Aorta (tissue), 5 donors: Measurements from ENCODE around the gene AHDC1. TPM values are rescaled to one million over a fixed set of nuclear protein-coding genes. Genes with fewer than 3 reads are reported as not detected.

Experiments
- ATAC-seq: fragments of 200-7000 bp; cut with Tn5 transposase; one replicate; pipeline ENCODE4 v1.9.1; 2022; ENCODE audit warnings: moderate library complexity; ENCODE audit not compliant: low FRiP score
- DNase-seq, 2 donors: peaks; one replicate each; pipeline ENCODE4 v3.0.0-alpha.2; 2020
- H3K27ac ChIP-seq, 2 donors: one replicate each; pipeline ENCODE4 v1.5.1; 2013; ENCODE audit warnings: low read length in 2 of 2, mild to moderate bottlenecking in 2 of 2, moderate library complexity in 2 of 2, control low read depth in 1 of 2, inconsistent platforms in 1 of 2, low read depth in 1 of 2
- H3K27me3 ChIP-seq, 2 donors: one replicate each; pipeline ENCODE4 v1.6.1; 2013; ENCODE audit warnings: control low read depth in 1 of 2, low read length in 1 of 2, mild to moderate bottlenecking in 1 of 2, moderate library complexity in 1 of 2; ENCODE audit not compliant: insufficient read depth in 2 of 2, control insufficient read depth in 1 of 2
- H3K36me3 ChIP-seq, 2 donors: one replicate each; pipeline ENCODE4 v1.6.1; 2013; ENCODE audit warnings: control low read depth in 1 of 2, low read length in 1 of 2, mild to moderate bottlenecking in 1 of 2; ENCODE audit not compliant: insufficient read depth in 2 of 2, control insufficient read depth in 1 of 2
- H3K4me1 ChIP-seq, 2 donors: one replicate each; pipeline ENCODE4 v1.6.1; 2013; ENCODE audit warnings: low read length in 2 of 2, control low read depth in 1 of 2, mild to moderate bottlenecking in 1 of 2, moderate library complexity in 1 of 2; ENCODE audit not compliant: insufficient read depth in 2 of 2, control insufficient read depth in 1 of 2
- H3K4me3 ChIP-seq, 2 donors: one replicate each; pipeline ENCODE4 v1.5.1; 2013; ENCODE audit warnings: low read length in 2 of 2, control low read depth in 1 of 2, mild to moderate bottlenecking in 1 of 2
- H3K9me3 ChIP-seq: one replicate; pipeline ENCODE4 v1.6.1; 2013; ENCODE audit warnings: mild to moderate bottlenecking, low read length; ENCODE audit not compliant: control insufficient read depth
- WGBS, 2 donors: extraction: QIAGEN DNeasy Blood & Tissue Kit; methylation state at CpG; one replicate each; pipeline ENCODE4 v1.1.7; 2013; 5-methylcytosine and 5-hydroxymethylcytosine counted together
- intact Hi-C, 2 donors: fragments of 100-400 bp; cut with DNase I; formaldehyde crosslinking; loops; one replicate each; pipeline versions ENCODE4 v1.14.2 to v1.15.0; 2022
- long read RNA-seq, 2 donors: library from polyadenylated mRNA; unstranded; transcript quantifications; one replicate each; pipeline ENCODE4 v2.0.0, GENCODE V29; 2020 to 2021
- polyA plus RNA-seq, 2 donors: library from polyadenylated mRNA; stranded (reverse); fragments of 200-250 nt; gene quantifications; one replicate each; pipeline ENCODE4 v1.2.3, GENCODE V29; 2013
- total RNA-seq, 2 donors: library from RNA; stranded (reverse); fragmentation: NEBNext Ultra II Directional; extraction: Animal tissue kit (Norgen Biotek cat#: 25700); gene quantifications; one replicate each; pipeline ENCODE4 v1.2.1, GENCODE V29; 2021
- donor health status: healthy with polysubstance abuse.
- donor health status: Bipolar disorder and iron deficiency.
- donor health status: DM: no; HTN: no; CAD: no.
- donor health status: DM: no; HTN: no; CAD: no.
- donor health status: DM: yes; HTN: yes; CAD: no.

AHDC1 gene
- total RNA-seq (10 to 100 TPM; 63.5 to 89.1 TPM), polyA plus RNA-seq (10 to 100 TPM in 1 of 2 donors, 1 to 10 TPM in 1; 7.8 to 23.9 TPM)
- long read RNA-seq, donor 1, partial matches to known transcripts = 12 of 19 reads
- long read RNA-seq, donor 1, other reads (novel, unspliced or antisense) = 7 of 19 reads
- long read RNA-seq, donor 2, partial matches to known transcripts = 20 of 39 reads
- long read RNA-seq, donor 2, other reads (novel, unspliced or antisense) = 19 of 39 reads

- intact Hi-C loops = loop anchor here (2.0 to 10.0 kb wide), 6 partner anchors 35 to 207 kb away; partner anchors contain the start of gene WASF2 (in 2 of the 2)
- 1% methylated on average over 58 to 74 of the region's 74 CpGs for WGBS, 2 donors
- Histone ChIP-seq H3K9me3 (no peaks in the 10 kb centered on the region), H3K27ac (peak within 1 kb of the TSS; percentile 44 to 89), H3K4me1 (no peaks in the 10 kb centered on the region), H3K27me3 (no peaks in the 10 kb centered on the region), H3K4me3 (peak within 1 kb of the TSS; percentile 89 to 90), H3K36me3 (no peaks in the 10 kb centered on the region)
- peak; percentile 78 for ATAC-seq
- peak; percentile 95 to 97 for DNase-seq
Observed at GRCh38 chr1:27603681-27604578, at the start of gene AHDC1. AHDC1 (minus strand) TSS chr1:27604144; CDS start chr1:27552115, 52,029 bp downstream.

GRCh38 chr1:27652111-27652864, 48.3 kb upstream of the AHDC1 start:
- Histone ChIP-seq H3K27me3 (no peaks in the 10 kb centered on the region), H3K36me3 (no peaks in the 10 kb centered on the region), H3K9me3 (no peaks in the 10 kb centered on the region), H3K27ac (no peak overlapping the region), H3K4me3 (no peak overlapping the region), H3K4me1 (no peaks in the 10 kb centered on the region)
- no peak for DNase-seq
- no peak for ATAC-seq
- intact Hi-C loops = no loop called here
- WGBS, 2 donors = 90 to 91% methylated on average over 5 of the region's 5 CpGs

GRCh38 chr1:27650539-27651175, 46.7 kb upstream of the AHDC1 start:
- DNase-seq (no peak), ATAC-seq (peak; percentile 34)
- no peaks in the 10 kb centered on the region for H3K9me3 ChIP-seq
- no peaks in the 10 kb centered on the region for H3K27me3 ChIP-seq
- H3K4me1 ChIP-seq = no peaks in the 10 kb centered on the region
- WGBS, 2 donors = 62 to 63% methylated on average over 7 of the region's 7 CpGs
- H3K27ac ChIP-seq = no peak overlapping the region
- no peak overlapping the region for H3K4me3 ChIP-seq
- intact Hi-C loops = no loop called here
- no peaks in the 10 kb centered on the region for H3K36me3 ChIP-seq

GRCh38 chr1:27650171-27650538, 46.2 kb upstream of the AHDC1 start:
- H3K36me3 ChIP-seq = no peaks in the 10 kb centered on the region
- intact Hi-C loops = no loop called here
- no peak overlapping the region for H3K4me3 ChIP-seq
- WGBS, 2 donors = 80 to 84% methylated on average over 1 of the region's 1 CpG
- H3K27me3 ChIP-seq = no peaks in the 10 kb centered on the region
- no peak overlapping the region for H3K27ac ChIP-seq
- ATAC-seq (no peak), DNase-seq (no peak)
- no peaks in the 10 kb centered on the region for H3K4me1 ChIP-seq
- H3K9me3 ChIP-seq = no peaks in the 10 kb centered on the region

GRCh38 chr1:27649306-27649635, 45.3 kb upstream of the AHDC1 start:
- Histone ChIP-seq H3K4me3 (no peak overlapping the region), H3K36me3 (no peaks in the 10 kb centered on the region), H3K4me1 (no peaks in the 10 kb centered on the region), H3K27me3 (no peaks in the 10 kb centered on the region), H3K27ac (no peak overlapping the region), H3K9me3 (no peaks in the 10 kb centered on the region)
- DNase-seq (no peak), ATAC-seq (no peak)
- 94 to 96% methylated on average over 11 of the region's 11 CpGs for WGBS, 2 donors
- intact Hi-C loops = loop anchor here in 1 of 2 donors (5.0 kb wide), 1 partner anchor 42 kb away; no protein-coding TSS in a partner anchor

GRCh38 chr1:27648602-27649305, 44.8 kb upstream of the AHDC1 start:
- ATAC-seq (no peak), DNase-seq (no peak)
- intact Hi-C loops = loop anchor here in 1 of 2 donors (5.0 kb wide), 1 partner anchor 41 kb away; no protein-coding TSS in a partner anchor
- H3K27me3 ChIP-seq = no peaks in the 10 kb centered on the region
- no peak overlapping the region for H3K27ac ChIP-seq
- H3K9me3 ChIP-seq = no peaks in the 10 kb centered on the region
- H3K4me1 ChIP-seq = no peaks in the 10 kb centered on the region
- 45 to 50% methylated on average over 6 of the region's 6 CpGs for WGBS, 2 donors
- H3K36me3 ChIP-seq = no peaks in the 10 kb centered on the region
- H3K4me3 ChIP-seq = no peak overlapping the region

- no peak overlapping the region for H3K27ac ChIP-seq
- WGBS, 2 donors = 96 to 97% methylated on average over 5 of the region's 5 CpGs
- no peak overlapping the region for H3K4me3 ChIP-seq
- no peak for ATAC-seq
- no peaks in the 10 kb centered on the region for H3K4me1 ChIP-seq
- no peaks in the 10 kb centered on the region for H3K36me3 ChIP-seq
- intact Hi-C loops = loop anchor here in 1 of 2 donors (5.0 kb wide), 1 partner anchor 40 kb away; no protein-coding TSS in a partner anchor
- H3K27me3 ChIP-seq = no peaks in the 10 kb centered on the region
- H3K9me3 ChIP-seq = no peaks in the 10 kb centered on the region
- DNase-seq = no peak
Observed at GRCh38 chr1:27647328-27647727, 43.4 kb upstream of the AHDC1 start.

GRCh38 chr1:27646676-27647075, 42.7 kb upstream of the AHDC1 start:
- Histone ChIP-seq H3K27ac (no peak overlapping the region), H3K4me3 (no peak overlapping the region), H3K9me3 (no peaks in the 10 kb centered on the region), H3K4me1 (no peaks in the 10 kb centered on the region), H3K36me3 (no peaks in the 10 kb centered on the region), H3K27me3 (no peaks in the 10 kb centered on the region)
- WGBS, 2 donors = 88 to 90% methylated on average over 8 of the region's 8 CpGs
- intact Hi-C loops = loop anchor here in 1 of 2 donors (5.0 kb wide), 1 partner anchor 39 kb away; no protein-coding TSS in a partner anchor
- DNase-seq (no peak), ATAC-seq (no peak)
